SK-N-SH (cell line): ENCODE measurements around the gene SPSB1. TPM values are rescaled to one million over a fixed set of nuclear protein-coding genes. Genes with fewer than 3 reads are reported as not detected.

Experiments
- CTCF ChIA-PET: fragments of 300-600, 350-600 bp; formaldehyde crosslinking; extraction: SDS; loops from one replicate; lab custom pipeline; 2021; lab: Yijun Ruan, JAX
- POLR2A ChIA-PET: fragments of 350-600 bp; sonication (Branson Sonifier 250); formaldehyde crosslinking; extraction: SDS; loops from one replicate; lab custom pipeline; 2020; ENCODE audit warnings: antibody characterized with exemption, inconsistent platforms; lab: Yijun Ruan, JAX
- DNase-seq: peaks from one replicate; pipeline ENCODE4 v3.0.0; 2012
- H2AFZ ChIP-seq: fragments of 200-600 bp; sonication (generic); 2 replicates; pipeline ENCODE4 v1.8.1; 2016; ENCODE audit warnings: antibody characterized with exemption, mild to moderate bottlenecking, low read depth
- H3F3A ChIP-seq: fragments of 200-600 bp; sonication (generic); replicated peaks from 2 replicates; pipeline ENCODE3; 2016; ENCODE audit warnings: antibody characterized with exemption, mild to moderate bottlenecking; ENCODE audit not compliant: insufficient read depth
- H3K27ac ChIP-seq, 2 experiments: fragments of 200-500 bp in 1 of 2; fragments of 200-600 bp in 1 of 2; sonication (Bioruptor generic) in 1 of 2; sonication (generic), shearing (Covaris generic) in 1 of 2; 2 replicates each; pipeline versions ENCODE4 v1.5.1 to v1.6.1; 2014 to 2016; ENCODE audit warnings: low read depth in 2 of 2, inconsistent platforms in 1 of 2, low read length in 1 of 2, mild to moderate bottlenecking in 1 of 2, mixed read lengths in 1 of 2
- H3K27me3 ChIP-seq: fragments of 200-600 bp; sonication (generic), shearing (Covaris generic); 2 replicates; pipeline ENCODE4 v1.6.1; 2016; ENCODE audit warnings: mixed run types; ENCODE audit not compliant: insufficient read depth
- H3K36me3 ChIP-seq, 2 experiments: fragments of 200-500 bp in 1 of 2; fragments of 200-600 bp in 1 of 2; sonication (Bioruptor generic) in 1 of 2; sonication (generic) in 1 of 2; replicated peaks in 1 of 2; 2 replicates each; pipeline versions ENCODE3 to v1.5.1; 2014 to 2016; ENCODE audit warnings: low read length in 1 of 2, mild to moderate bottlenecking in 1 of 2; ENCODE audit not compliant: insufficient read depth in 2 of 2, control insufficient read depth in 1 of 2
- H3K4me1 ChIP-seq, 2 experiments: fragments of 200-500 bp in 1 of 2; fragments of 200-600 bp in 1 of 2; sonication (Bioruptor generic) in 1 of 2; sonication (generic), shearing (Covaris generic) in 1 of 2; 2 replicates each; pipeline versions ENCODE4 v1.5.1 to v1.6.1; 2014 to 2016; ENCODE audit warnings: low read depth in 1 of 2, low read length in 1 of 2, mixed run types in 1 of 2; ENCODE audit not compliant: insufficient read depth in 2 of 2, control insufficient read depth in 1 of 2
- H3K4me2 ChIP-seq: fragments of 200-600 bp; sonication (generic), shearing (Covaris generic); 2 replicates; pipeline ENCODE4 v1.6.1; 2017; ENCODE audit warnings: mixed run types
- H3K4me3 ChIP-seq, 2 experiments: fragments of 200-500 bp in 1 of 2; fragments of 200-600 bp in 1 of 2; sonication (Bioruptor generic) in 1 of 2; sonication (generic), shearing (Covaris generic) in 1 of 2; 2 replicates each; pipeline versions ENCODE4 v1.5.1 to v1.8.1; 2014 to 2016; ENCODE audit warnings: low read depth in 2 of 2, inconsistent platforms in 1 of 2, low read length in 1 of 2, mild to moderate bottlenecking in 1 of 2, mixed read lengths in 1 of 2, moderate library complexity in 1 of 2
- H3K79me2 ChIP-seq: fragments of 200-600 bp; sonication (generic); 2 replicates; pipeline ENCODE4 v1.8.1; 2017; ENCODE audit warnings: mild to moderate bottlenecking; ENCODE audit not compliant: insufficient read depth
- H3K9ac ChIP-seq: fragments of 200-600 bp; sonication (generic); 2 replicates; pipeline ENCODE4 v1.6.1; 2017; ENCODE audit warnings: mixed run types
- H3K9me2 ChIP-seq: fragments of 200-600 bp; sonication (generic); 2 replicates; pipeline ENCODE4 v1.6.1; 2017; ENCODE audit warnings: mixed run types
- H3K9me3 ChIP-seq: fragments of 200-600 bp; sonication (generic); 2 replicates; pipeline ENCODE4 v1.6.1; 2017; ENCODE audit warnings: mixed run types, mild to moderate bottlenecking, moderate library complexity
- H4K20me1 ChIP-seq: fragments of 200-600 bp; sonication (generic); 2 replicates; pipeline ENCODE4 v1.6.1; 2017; ENCODE audit warnings: mild to moderate bottlenecking, mixed run types; ENCODE audit not compliant: insufficient read depth
- CTCF ChIP-seq: fragments of 200-600 bp; sonication (generic); IDR thresholded peaks from 2 replicates; pipeline ENCODE4 v1.6.1; 2017; ENCODE audit warnings: antibody characterized with exemption, mild to moderate bottlenecking, moderate library complexity
- ELF1 ChIP-seq: IDR thresholded peaks from 2 replicates; pipeline ENCODE4 v1.4.0; 2012
- EP300 ChIP-seq, 2 experiments: IDR thresholded peaks; 2 replicates each; pipeline versions ENCODE4 v1.4.0 to v1.6.1; 2012; ENCODE audit warnings: borderline replicate concordance in 1 of 2, low read depth in 1 of 2, low read length in 1 of 2
- EZH2phosphoT487 ChIP-seq: fragments of 200-600 bp; sonication (generic); IDR thresholded peaks from 2 replicates; pipeline ENCODE4 v1.6.1; 2017; ENCODE audit warnings: low read depth, mixed run types, mild to moderate bottlenecking, antibody characterized with exemption, moderate library complexity, borderline replicate concordance
- FOXM1 ChIP-seq: IDR thresholded peaks from 2 replicates; pipeline ENCODE4 v1.4.0; 2012; ENCODE audit warnings: low read depth, mild to moderate bottlenecking
- GABPA ChIP-seq: IDR thresholded peaks from 2 replicates; pipeline ENCODE4 v1.4.0; 2012; ENCODE audit warnings: low read depth, mild to moderate bottlenecking
- PBX3 ChIP-seq: IDR thresholded peaks from 2 replicates; pipeline ENCODE4; 2012
- POLR2AphosphoS5 ChIP-seq: IDR thresholded peaks from 2 replicates; pipeline ENCODE4 v1.6.1; 2012; ENCODE audit warnings: low read depth, low read length
- RAD21 ChIP-seq: IDR thresholded peaks from 2 replicates; pipeline ENCODE4 v1.6.1; 2012; ENCODE audit warnings: mild to moderate bottlenecking, low read length
- RCOR1 ChIP-seq: fragments of 150-350 bp; IDR thresholded peaks from 2 replicates; pipeline ENCODE4 v1.6.1; 2017; ENCODE audit warnings: antibody characterized with exemption, low read length
- REST ChIP-seq: IDR thresholded peaks from 2 replicates; pipeline ENCODE4 v1.6.1; 2012; ENCODE audit warnings: mild to moderate bottlenecking, low read depth, low read length, moderate library complexity
- RXRA ChIP-seq: IDR thresholded peaks from 2 replicates; pipeline ENCODE4 v1.4.0; 2012; ENCODE audit warnings: low read depth, mild to moderate bottlenecking, borderline replicate concordance
- SIN3A ChIP-seq: IDR thresholded peaks from 2 replicates; pipeline ENCODE4 v1.6.1; 2012; ENCODE audit warnings: low read depth, mild to moderate bottlenecking, low read length, moderate library complexity, borderline replicate concordance
- SMC3 ChIP-seq: IDR thresholded peaks from 2 replicates; pipeline ENCODE4 v1.6.1; 2012; ENCODE audit warnings: low read depth, low read length, improper control_type of control experiment
- TAF1 ChIP-seq: IDR thresholded peaks from 2 replicates; pipeline ENCODE4 v1.6.1; 2012; ENCODE audit warnings: low read depth, mild to moderate bottlenecking, low read length, moderate library complexity, borderline replicate concordance
- TEAD4 ChIP-seq: IDR thresholded peaks from 2 replicates; pipeline ENCODE4 v1.4.0; 2012; ENCODE audit warnings: mild to moderate bottlenecking, borderline replicate concordance; ENCODE audit not compliant: insufficient read depth
- USF1 ChIP-seq: IDR thresholded peaks from 2 replicates; pipeline ENCODE4 v1.4.0; 2012; ENCODE audit warnings: low read depth, borderline replicate concordance
- USF2 ChIP-seq: fragments of 150-350 bp; IDR thresholded peaks from 2 replicates; pipeline ENCODE4 v1.6.1; 2017; ENCODE audit warnings: antibody characterized with exemption, low read length, low read depth, borderline replicate concordance
- WGBS: methylation state at CpG from one replicate; pipeline ENCODE4 v1.1.6; 2017; ENCODE audit warnings: low lambda C conversion rate; 5-methylcytosine and 5-hydroxymethylcytosine counted together
- polyA plus RNA-seq, 3 experiments: library from polyadenylated mRNA; depleted of rRNA; stranded (reverse); fragments of >200 nt; gene quantifications; 2 replicates each; pipeline ENCODE4 v1.2.3, GENCODE V29; 2012

Gene SPSB1
- polyA plus RNA-seq, 1 of the 3 experiments (the other 2 are of a cell fraction): 9.2 TPM

- Histone ChIP-seq H3K27ac (no peak overlapping the region), H3K27me3 (no peaks in the 10 kb centered on the region), H3K79me2 (peaks cover 13% of the 10 kb centered on the region; the same call in 1 of the 2 replicates), H3F3A (no peaks in the 10 kb centered on the region), H3K9me3 (no peaks in the 10 kb centered on the region), H3K36me3 (no peaks in the 10 kb centered on the region), H3K9ac (no peak overlapping the region), H3K4me3 (no peak overlapping the region), H3K4me2 (no peak overlapping the region), H2AFZ (no peak overlapping the region), H4K20me1 (peaks cover 23% of the 10 kb centered on the region), H3K9me2 (no peaks in the 10 kb centered on the region), H3K4me1 (peaks cover 0 to 6% of the 10 kb centered on the region in 2 experiments; a peak in 1 of 4 replicates)
- ChIA-PET CTCF (interaction anchor here (0.8 kb wide), 1 partner anchor 49 kb away, joined by 3 read pairs; no protein-coding TSS in a partner anchor), POLR2A (no interaction called here)
- DNase-seq: no peak
- TF ChIP-seq RCOR1 (no peak), EP300 (IDR thresholded peaks at IDR 0.05; ENCODE audit: borderline replicate concordance in 1 of 2, low read depth in 1 of 2, low read length in 1 of 2) (no peak), POLR2AphosphoS5 (no peak), PBX3 (no peak), SIN3A (no peak), TEAD4 (no peak)
- 72% methylated on average over 18 of the region's 20 CpGs for WGBS
Observed at GRCh38 chr1:9315411-9316079, 22.9 kb downstream of the SPSB1 start.

- DNase-seq: no peak
- ChIA-PET POLR2A (no interaction called here), CTCF (no interaction called here)
- peaks cover 23% of the 10 kb centered on the region for H4K20me1 ChIP-seq
- H3K9me2 ChIP-seq: no peaks in the 10 kb centered on the region
- H3K79me2 ChIP-seq: peaks cover 13% of the 10 kb centered on the region; the same call in 1 of the 2 replicates
- no peak overlapping the region for H3K9ac ChIP-seq
- H3K4me3 ChIP-seq: no peak overlapping the region
- H3K4me1 ChIP-seq: peaks cover 0 to 6% of the 10 kb centered on the region in 2 experiments; a peak in 1 of 4 replicates
- no peak overlapping the region for H3K27ac ChIP-seq
- no peaks in the 10 kb centered on the region for H3K27me3 ChIP-seq
- no peaks in the 10 kb centered on the region for H3K36me3 ChIP-seq
- WGBS: 53% methylated on average over 4 of the region's 7 CpGs
- H3K9me3 ChIP-seq: no peaks in the 10 kb centered on the region
- H3K4me2 ChIP-seq: no peak overlapping the region
- H3F3A ChIP-seq: no peaks in the 10 kb centered on the region
- no peak overlapping the region for H2AFZ ChIP-seq
- no peak for TF ChIP-seq RXRA
- TF ChIP-seq USF2: no peak
- no peak for TF ChIP-seq EP300 (IDR thresholded peaks at IDR 0.05; ENCODE audit: borderline replicate concordance in 1 of 2, low read depth in 1 of 2, low read length in 1 of 2)
- TF ChIP-seq TEAD4: no peak
- TF ChIP-seq TAF1: no peak
- TF ChIP-seq USF1: no peak
- TF ChIP-seq SMC3: no peak
- no peak for TF ChIP-seq GABPA
- TF ChIP-seq CTCF: no peak
- no peak for TF ChIP-seq POLR2AphosphoS5
- TF ChIP-seq EZH2phosphoT487: no peak
- no peak for TF ChIP-seq FOXM1
- no peak for TF ChIP-seq ELF1
- TF ChIP-seq REST: no peak
- TF ChIP-seq RAD21: no peak
Observed at GRCh38 chr1:9316080-9316444, 23.4 kb downstream of the SPSB1 start.
